ENCODE results near the gene NR3C2. TPM values are rescaled to one million over a fixed set of nuclear protein-coding genes. Genes with fewer than 3 reads are reported as not detected.

Gene NR3C2
- total and polyA plus RNA-seq, 4 donors = 2.8 to 43.9 (median 11.5) TPM

DNA sequence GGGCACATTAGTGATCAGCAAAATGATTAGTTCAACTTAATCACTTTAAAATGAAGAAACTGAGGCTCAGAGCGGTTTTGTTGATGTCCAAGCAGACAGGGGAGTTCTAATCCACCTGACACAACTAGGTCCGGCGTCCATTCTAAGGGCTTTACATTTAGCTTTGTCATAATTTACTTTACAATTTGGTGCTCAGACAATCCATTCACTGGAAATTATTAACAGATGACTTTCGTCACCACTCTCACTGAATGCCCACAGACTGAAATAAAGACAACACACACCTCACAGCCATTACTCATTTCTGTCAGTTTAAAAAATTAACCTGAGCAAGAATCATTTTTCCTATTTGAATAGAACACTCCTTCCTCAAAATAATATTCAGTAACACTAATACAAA lies 10.8 kb downstream of the NR3C2 start:
- Histone ChIP-seq H3K27ac (ENCODE audit: low read depth in 1 of 2, low read length in 1 of 2) (no peak overlapping the region), H3K4me1 (ENCODE audit: control insufficient read depth in 5 of 5, insufficient read depth in 5 of 5, low read length in 5 of 5) (peaks cover 0 to 25% (median 4%) of the 10 kb centered on the region in 5 donors), H3K27me3 (ENCODE audit: control insufficient read depth in 3 of 3, insufficient read depth in 3 of 3, low read length in 2 of 3) (no peaks in the 10 kb centered on the region), H3K9ac (ENCODE audit: insufficient read depth in 1 of 2, low read length in 2 of 2) (no peak overlapping the region), H3K4me3 (no peak overlapping the region), H3K9me3 (ENCODE audit: control insufficient read depth in 4 of 4, insufficient read depth in 3 of 4, low read length in 3 of 4) (no peaks in the 10 kb centered on the region), H3K36me3 (ENCODE audit: control insufficient read depth in 4 of 4, insufficient read depth in 4 of 4, low read length in 4 of 4) (peaks cover 0 to 3% (median 0%) of the 10 kb centered on the region in 4 donors)
- TF ChIP-seq, protein P1, sequence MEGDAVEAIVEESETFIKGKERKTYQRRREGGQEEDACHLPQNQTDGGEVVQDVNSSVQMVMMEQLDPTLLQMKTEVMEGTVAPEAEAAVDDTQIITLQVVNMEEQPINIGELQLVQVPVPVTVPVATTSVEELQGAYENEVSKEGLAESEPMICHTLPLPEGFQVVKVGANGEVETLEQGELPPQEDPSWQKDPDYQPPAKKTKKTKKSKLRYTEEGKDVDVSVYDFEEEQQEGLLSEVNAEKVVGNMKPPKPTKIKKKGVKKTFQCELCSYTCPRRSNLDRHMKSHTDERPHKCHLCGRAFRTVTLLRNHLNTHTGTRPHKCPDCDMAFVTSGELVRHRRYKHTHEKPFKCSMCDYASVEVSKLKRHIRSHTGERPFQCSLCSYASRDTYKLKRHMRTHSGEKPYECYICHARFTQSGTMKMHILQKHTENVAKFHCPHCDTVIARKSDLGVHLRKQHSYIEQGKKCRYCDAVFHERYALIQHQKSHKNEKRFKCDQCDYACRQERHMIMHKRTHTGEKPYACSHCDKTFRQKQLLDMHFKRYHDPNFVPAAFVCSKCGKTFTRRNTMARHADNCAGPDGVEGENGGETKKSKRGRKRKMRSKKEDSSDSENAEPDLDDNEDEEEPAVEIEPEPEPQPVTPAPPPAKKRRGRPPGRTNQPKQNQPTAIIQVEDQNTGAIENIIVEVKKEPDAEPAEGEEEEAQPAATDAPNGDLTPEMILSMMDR (IDR thresholded peaks at IDR 0.05; ENCODE audit: control extremely low read depth, extremely low read depth) = no peak
- WGBS, 2 donors = 73 to 88% methylated on average over 4 of the region's 4 CpGs
- ATAC-seq (ENCODE audit: insufficient read depth, low FRiP score) (no peak), DNase-seq (peak in 2 of 3 donors; percentile 35 to 39)

DNA sequence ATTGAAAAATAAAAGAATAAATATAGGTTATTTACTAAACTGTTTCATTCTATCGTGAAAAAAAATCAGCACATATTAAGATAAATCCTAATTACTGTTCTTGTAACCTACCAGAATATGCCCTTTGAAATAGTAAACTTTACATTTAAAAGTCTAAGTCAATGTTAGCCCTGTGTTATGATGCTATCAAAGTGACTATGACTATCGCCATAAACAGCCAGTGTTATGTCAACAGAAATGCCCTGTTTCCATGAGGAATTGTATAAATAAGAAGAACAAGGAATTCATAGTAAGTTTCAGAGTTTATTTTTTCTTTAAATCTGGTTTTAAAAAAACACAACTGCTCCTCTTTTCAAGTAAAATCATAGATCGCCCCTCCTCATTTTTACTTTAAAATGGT lies 11.4 kb downstream of the NR3C2 start:
- TF ChIP-seq, protein P1 (IDR thresholded peaks at IDR 0.05; ENCODE audit: control extremely low read depth, extremely low read depth) = no peak

DNA sequence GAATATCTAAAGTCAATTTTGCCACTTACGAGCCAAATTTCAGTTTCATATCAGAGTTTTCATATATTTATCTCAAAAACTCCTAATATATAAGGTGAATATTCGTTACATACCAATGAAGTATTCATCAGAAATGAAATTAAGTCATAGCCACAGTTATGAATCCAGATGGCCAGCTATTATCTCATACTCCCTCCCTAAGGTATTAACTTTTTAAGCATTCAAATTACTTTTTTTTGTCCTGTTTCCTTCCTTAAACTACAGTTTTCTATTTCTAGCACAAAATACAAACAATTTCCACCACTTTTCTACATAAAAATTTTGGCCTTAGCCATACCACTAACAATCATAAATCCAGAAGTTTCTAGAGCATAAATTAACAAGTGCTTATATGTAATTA lies 13.0 kb downstream of the NR3C2 start:
- no peaks in the 10 kb centered on the region for H3K9me3 ChIP-seq (ENCODE audit: control insufficient read depth in 4 of 4, insufficient read depth in 3 of 4, low read length in 3 of 4)
- 90 to 92% methylated on average over 2 of the region's 2 CpGs for WGBS, 2 donors
- peaks cover 0 to 23% (median 4%) of the 10 kb centered on the region in 5 donors for H3K4me1 ChIP-seq (ENCODE audit: control insufficient read depth in 5 of 5, insufficient read depth in 5 of 5, low read length in 5 of 5)

More for the DNA sequence above, 11.4 kb downstream of the NR3C2 start:
- Histone ChIP-seq H3K27ac (ENCODE audit: low read depth in 1 of 2, low read length in 1 of 2) (no peak overlapping the region), H3K9me3 (ENCODE audit: control insufficient read depth in 4 of 4, insufficient read depth in 3 of 4, low read length in 3 of 4) (no peaks in the 10 kb centered on the region), H3K9ac (ENCODE audit: insufficient read depth in 1 of 2, low read length in 2 of 2) (no peak overlapping the region), H3K36me3 (ENCODE audit: control insufficient read depth in 4 of 4, insufficient read depth in 4 of 4, low read length in 4 of 4) (peaks cover 0 to 3% (median 0%) of the 10 kb centered on the region in 4 donors), H3K4me1 (ENCODE audit: control insufficient read depth in 5 of 5, insufficient read depth in 5 of 5, low read length in 5 of 5) (peaks cover 0 to 24% (median 4%) of the 10 kb centered on the region in 5 donors), H3K27me3 (ENCODE audit: control insufficient read depth in 3 of 3, insufficient read depth in 3 of 3, low read length in 2 of 3) (no peaks in the 10 kb centered on the region), H3K4me3 (no peak overlapping the region)
- ATAC-seq (ENCODE audit: insufficient read depth, low FRiP score) = no peak
- 84 to 91% methylated on average over 3 of the region's 3 CpGs for WGBS, 2 donors
- DNase-seq = peak in 2 of 3 donors; percentile 37 to 63

More for the DNA sequence above, 13.0 kb downstream of the NR3C2 start:
- no peak for ATAC-seq (ENCODE audit: insufficient read depth, low FRiP score)
- Histone ChIP-seq H3K27me3 (ENCODE audit: control insufficient read depth in 3 of 3, insufficient read depth in 3 of 3, low read length in 2 of 3) (no peaks in the 10 kb centered on the region), H3K27ac (ENCODE audit: low read depth in 1 of 2, low read length in 1 of 2) (no peak overlapping the region), H3K4me3 (no peak overlapping the region), H3K9ac (ENCODE audit: insufficient read depth in 1 of 2, low read length in 2 of 2) (no peak overlapping the region), H3K36me3 (ENCODE audit: control insufficient read depth in 4 of 4, insufficient read depth in 4 of 4, low read length in 4 of 4) (no peaks in the 10 kb centered on the region)
- TF ChIP-seq, protein P1 (IDR thresholded peaks at IDR 0.05; ENCODE audit: control extremely low read depth, extremely low read depth) = no peak
- no peak for DNase-seq

Measured in lung (tissue), 12 donors.